Prostate gland (tissue), 2 donors: ENCODE results near the gene CCDC34.

Experiments used
- CTCF ChIP-seq, 4 experiments: fragments of 200-600 bp in 2 of 4; fragments of 450-650 bp in 2 of 4; sonication (generic) in 2 of 4; IDR thresholded peaks; 1 replicate in 3 of 4; 2 replicates in 1 of 4; pipeline ENCODE4 v1.5.1; 2016 to 2019; ENCODE audit warnings: antibody characterized with exemption in 4 of 4, mild to moderate bottlenecking in 2 of 4, moderate library complexity in 2 of 4
- POLR2A ChIP-seq: fragments of 450-650 bp; IDR thresholded peaks from one replicate; pipeline ENCODE4 v1.6.1; 2016; ENCODE audit warnings: antibody characterized with exemption, mild to moderate bottlenecking
- POLR2AphosphoS5 ChIP-seq: sonication (generic); formaldehyde crosslinking; IDR thresholded peaks from one replicate; pipeline ENCODE4 v1.6.1; 2017; ENCODE audit warnings: antibody characterized with exemption

- no peak for TF ChIP-seq CTCF (IDR thresholded peaks at IDR 0.05)
- no peak for TF ChIP-seq POLR2A
- no peak for TF ChIP-seq POLR2AphosphoS5
Observed at GRCh38 chr11:27401280-27401832, 38.3 kb upstream of the CCDC34 start.
